ENCODE data around the gene BHMT.

BHMT gene, protein sequence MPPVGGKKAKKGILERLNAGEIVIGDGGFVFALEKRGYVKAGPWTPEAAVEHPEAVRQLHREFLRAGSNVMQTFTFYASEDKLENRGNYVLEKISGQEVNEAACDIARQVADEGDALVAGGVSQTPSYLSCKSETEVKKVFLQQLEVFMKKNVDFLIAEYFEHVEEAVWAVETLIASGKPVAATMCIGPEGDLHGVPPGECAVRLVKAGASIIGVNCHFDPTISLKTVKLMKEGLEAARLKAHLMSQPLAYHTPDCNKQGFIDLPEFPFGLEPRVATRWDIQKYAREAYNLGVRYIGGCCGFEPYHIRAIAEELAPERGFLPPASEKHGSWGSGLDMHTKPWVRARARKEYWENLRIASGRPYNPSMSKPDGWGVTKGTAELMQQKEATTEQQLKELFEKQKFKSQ

DNA sequence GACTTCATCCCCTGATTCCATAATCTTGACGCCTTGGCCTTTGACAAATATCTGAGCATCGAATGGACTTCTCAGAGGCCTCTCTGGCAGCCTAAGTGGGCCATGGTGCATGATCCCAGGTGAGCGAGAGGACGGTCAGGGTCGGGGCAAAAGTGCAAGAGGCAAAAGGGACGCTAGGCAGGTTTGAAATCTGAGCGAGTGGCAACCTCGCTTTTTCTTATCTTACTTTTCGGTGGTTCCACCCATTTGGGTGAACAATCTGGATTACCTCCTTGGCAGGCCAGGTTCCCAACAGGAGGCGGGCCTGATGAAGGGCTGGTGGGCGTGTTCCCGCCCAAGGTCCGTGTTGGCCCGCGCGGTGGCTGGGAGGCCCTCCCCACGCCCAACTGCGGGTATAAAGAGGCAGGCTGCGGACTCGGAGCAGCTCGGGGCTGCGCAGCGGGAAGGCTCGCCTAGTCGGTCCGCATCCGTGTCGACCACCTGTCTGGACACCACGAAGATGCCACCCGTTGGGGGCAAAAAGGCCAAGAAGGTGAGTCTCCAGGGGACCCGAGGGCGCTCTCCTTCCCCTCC is at the start of gene BHMT:
Gene BHMT, plus strand, starts transcription at position 423 of the 573 bp plus-strand sequence. Its CDS starts 77 bp downstream, at position 500.
- in situ Hi-C loops (cut with HindIII; ENCODE audit: low sequenced_read_pairs) = no loop called here

GRCh38 chr5:79062436-79062835 is 49.2 kb upstream of the BHMT start:
- in situ Hi-C loops (cut with HindIII; ENCODE audit: low sequenced_read_pairs) = no loop called here

DNA sequence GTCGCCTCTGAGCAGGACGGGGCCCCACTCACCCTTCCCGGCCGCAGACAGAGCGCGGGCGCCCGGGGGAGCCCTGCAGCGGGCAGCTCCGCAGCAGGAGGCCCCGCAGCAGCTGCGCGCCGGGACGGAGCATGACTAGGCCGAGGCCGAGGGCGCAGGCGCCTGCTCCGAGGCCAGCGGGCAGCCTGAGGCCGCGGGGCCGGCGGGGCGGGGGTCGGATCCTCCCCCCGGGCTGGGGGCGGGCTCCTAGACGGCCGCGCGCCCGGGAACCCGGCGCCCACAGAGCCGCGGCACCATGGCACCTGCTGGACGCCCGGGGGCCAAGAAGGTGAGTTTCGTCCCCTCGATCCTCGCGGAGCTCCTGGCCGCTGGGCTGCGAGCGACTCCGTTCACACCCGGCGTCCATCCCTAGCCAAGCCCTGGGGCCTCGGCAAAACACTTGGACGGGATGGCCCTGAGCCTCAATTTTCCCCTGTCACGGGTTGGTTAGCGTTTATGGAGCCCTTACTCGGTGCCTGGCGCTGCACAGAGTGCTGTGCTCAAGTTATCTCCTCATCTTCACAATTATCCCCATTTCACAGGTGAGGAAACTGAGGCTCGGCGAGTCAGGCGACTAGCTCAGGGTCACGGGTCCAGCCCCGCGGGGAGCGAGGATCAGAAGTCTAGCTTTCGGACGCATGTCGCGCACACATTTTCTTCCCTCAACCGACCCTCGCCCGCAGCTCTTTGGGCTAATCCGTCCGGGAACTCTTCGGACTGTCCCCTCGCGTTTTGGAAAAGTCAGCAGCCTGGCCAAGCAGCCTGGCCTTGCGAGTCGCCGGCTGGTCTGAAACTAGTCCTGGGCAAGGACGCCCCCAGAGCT is 41.9 kb upstream of the BHMT start, which contains the start of the genes BHMT2 and DMGDH:
Gene BHMT2, plus strand, starts transcription at position 280 of the 862 bp plus-strand sequence. Its CDS starts 16 bp downstream, at position 296.
Gene DMGDH, minus strand, starts transcription at position 187 of the 862 bp plus-strand sequence. Its CDS starts 54 bp downstream, at position 133.
- in situ Hi-C loops (cut with HindIII; ENCODE audit: low sequenced_read_pairs) = no loop called here

GRCh38 chr5:79070350-79070667 is 41.3 kb upstream of the BHMT start:
- in situ Hi-C loops (cut with HindIII; ENCODE audit: low sequenced_read_pairs) = no loop called here

DNA sequence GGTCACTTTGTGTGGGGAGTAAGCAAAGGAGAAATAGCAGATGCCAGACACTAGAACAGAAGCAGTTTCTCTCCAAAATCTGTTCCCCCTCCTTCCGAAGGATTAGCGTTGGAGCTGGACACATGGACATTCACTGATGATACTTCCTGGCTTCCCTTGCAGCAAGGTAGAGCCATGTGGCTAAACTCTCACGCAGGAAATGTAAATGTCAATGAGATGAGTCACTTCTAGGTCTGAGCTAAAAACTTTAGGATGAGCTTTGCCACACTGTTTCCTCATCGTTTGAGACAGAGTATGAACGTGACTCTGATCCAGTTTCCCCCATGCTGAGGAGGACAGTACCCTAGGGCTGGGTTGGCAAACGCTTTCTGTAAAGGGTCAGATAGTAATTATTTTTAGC is 37.0 kb upstream of the BHMT start:
- in situ Hi-C loops (cut with HindIII; ENCODE audit: low sequenced_read_pairs) = no loop called here

DNA sequence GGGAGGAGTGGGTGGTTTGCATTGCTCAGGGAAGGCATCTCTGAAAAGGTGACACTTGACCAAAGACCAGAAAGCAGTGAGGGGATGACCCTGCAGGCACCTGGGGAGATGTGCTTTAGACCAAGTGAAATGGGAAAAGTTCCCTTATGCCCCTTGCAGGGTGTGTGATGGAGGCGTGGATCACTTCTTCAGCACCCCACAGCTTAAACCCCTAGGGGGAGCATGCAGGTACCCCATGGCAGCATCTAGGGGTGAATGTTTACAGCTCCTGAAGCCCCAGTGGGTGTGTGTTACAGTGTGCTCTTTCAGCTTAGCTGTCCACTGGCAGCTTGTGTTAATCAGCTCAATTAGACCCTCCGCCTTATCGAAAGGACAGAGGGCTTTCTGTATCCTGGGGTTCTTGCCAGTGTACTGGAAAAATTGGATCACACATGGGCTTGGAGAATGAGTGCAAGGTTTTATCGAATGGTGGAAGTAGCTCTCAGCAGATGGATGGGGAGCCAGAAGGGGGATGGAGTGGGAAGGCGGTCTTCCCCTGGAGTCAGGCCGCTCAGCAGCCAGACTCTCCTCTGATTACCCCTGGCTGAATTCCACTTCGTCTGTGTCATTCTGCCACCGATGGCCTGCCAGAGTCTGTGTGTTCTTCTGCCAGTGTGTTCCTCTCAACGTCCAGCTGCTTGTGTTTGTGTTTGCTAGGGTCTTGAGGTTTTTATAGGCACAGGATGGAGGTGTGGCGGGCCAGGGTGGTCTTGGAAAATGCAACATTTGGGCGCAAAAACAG is 35.8 kb upstream of the BHMT start:
- in situ Hi-C loops (cut with HindIII; ENCODE audit: low sequenced_read_pairs) = no loop called here

DNA sequence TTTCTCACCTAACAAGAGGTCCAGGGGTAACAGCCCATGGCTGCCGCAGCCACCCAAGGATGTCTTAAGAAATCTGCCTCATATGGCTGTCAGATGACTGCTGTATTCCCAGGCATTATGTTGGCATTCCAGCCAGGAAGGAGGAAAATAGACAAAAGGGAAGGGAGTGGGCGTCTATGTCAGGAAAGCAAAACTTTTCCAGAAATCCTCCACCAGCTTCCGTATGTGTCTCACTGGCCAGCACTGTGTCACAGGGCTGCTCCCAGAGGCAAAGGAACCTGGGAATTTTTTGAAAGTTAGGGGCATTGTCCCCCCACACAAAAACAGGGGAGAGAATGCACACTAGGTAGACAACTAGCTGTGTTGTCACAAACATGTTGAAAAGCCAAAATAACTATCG is 34.8 kb upstream of the BHMT start:
- in situ Hi-C loops (cut with HindIII; ENCODE audit: low sequenced_read_pairs) = no loop called here

- in situ Hi-C loops (cut with HindIII; ENCODE audit: low sequenced_read_pairs) = no loop called here
Observed at GRCh38 chr5:79077680-79078365, 33.8 kb upstream of the BHMT start.

- in situ Hi-C loops (cut with HindIII; ENCODE audit: low sequenced_read_pairs) = no loop called here
Observed at GRCh38 chr5:79080804-79081203, 30.8 kb upstream of the BHMT start.

GRCh38 chr5:79081779-79082178 is 29.8 kb upstream of the BHMT start:
- in situ Hi-C loops (cut with HindIII; ENCODE audit: low sequenced_read_pairs) = no loop called here

- in situ Hi-C loops (cut with HindIII; ENCODE audit: low sequenced_read_pairs) = no loop called here
Observed at GRCh38 chr5:79086116-79086515, 25.5 kb upstream of the BHMT start.

GRCh38 chr5:79088507-79088906 is 23.1 kb upstream of the BHMT start:
- in situ Hi-C loops (cut with HindIII; ENCODE audit: low sequenced_read_pairs) = no loop called here

DNA sequence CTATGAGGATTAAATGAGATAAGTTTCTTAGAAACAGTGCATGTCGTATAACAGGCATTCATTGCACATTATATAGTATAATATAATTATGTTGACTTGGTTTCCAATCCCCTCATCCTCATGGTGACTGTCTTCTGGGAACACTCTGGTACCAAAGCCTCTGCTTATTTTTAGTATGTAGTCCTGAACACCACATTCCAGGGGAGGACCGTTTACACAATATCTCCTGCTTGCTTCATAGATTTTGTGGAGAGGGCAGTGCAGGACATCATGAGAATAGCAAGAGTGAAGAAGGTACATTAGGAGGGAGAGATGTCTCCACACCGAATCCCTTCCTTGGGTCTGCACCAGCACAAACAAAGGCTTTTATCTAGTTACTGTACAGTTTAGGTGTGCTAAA is 20.5 kb upstream of the BHMT start:
- in situ Hi-C loops (cut with HindIII; ENCODE audit: low sequenced_read_pairs) = no loop called here

DNA sequence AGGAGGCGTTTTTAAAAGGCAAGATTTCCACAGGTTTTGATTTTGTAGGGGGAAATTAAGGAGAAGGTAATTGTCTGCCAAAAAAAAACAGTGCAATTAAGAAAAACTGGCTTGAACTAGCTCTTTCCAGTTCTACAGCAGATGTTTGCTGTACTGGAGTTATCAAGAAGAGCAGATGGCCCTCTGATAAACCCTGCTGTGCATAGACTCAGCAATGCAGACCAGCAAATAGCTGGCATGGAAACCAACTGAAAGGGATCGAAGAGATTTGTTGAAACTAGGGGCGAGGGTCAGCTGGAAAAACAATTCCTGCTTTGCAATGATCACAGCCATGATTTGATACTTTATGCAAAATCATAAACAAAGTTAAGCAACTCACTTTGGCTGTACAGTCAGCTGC is 17.8 kb upstream of the BHMT start:
- in situ Hi-C loops (cut with HindIII; ENCODE audit: low sequenced_read_pairs) = no loop called here

GRCh38 chr5:79105868-79106267 is 5.7 kb upstream of the BHMT start:
- in situ Hi-C loops (cut with HindIII; ENCODE audit: low sequenced_read_pairs) = no loop called here

- in situ Hi-C loops (cut with HindIII; ENCODE audit: low sequenced_read_pairs) = no loop called here
Observed at GRCh38 chr5:79107020-79107796, 4.4 kb upstream of the BHMT start.

DNA sequence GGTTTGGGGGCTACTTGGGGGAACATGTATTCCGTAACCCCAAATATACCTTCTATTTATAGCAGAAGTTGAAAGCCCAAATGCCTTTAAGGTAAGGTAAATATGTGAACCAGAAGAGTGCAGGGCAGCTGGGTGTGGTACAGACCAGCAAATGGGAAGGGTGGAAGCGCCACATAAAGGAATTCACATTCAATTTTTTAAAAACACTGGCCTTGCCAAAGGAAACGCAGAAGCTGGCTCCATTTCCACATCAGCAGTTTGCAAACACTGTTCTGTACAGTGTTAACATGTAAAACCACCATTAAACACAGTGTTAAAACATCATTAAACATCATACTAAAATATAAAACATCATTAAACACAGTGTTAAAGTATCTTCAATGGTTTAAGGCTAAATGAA is 3.5 kb upstream of the BHMT start:
- in situ Hi-C loops (cut with HindIII; ENCODE audit: low sequenced_read_pairs) = no loop called here

- in situ Hi-C loops (cut with HindIII; ENCODE audit: low sequenced_read_pairs) = no loop called here
Observed at GRCh38 chr5:79108792-79109191, 2.8 kb upstream of the BHMT start.

All from DLD1 (cell line).